HepG2 (cell line): ENCODE results near the gene CYB5B. TPM values are rescaled to one million over a fixed set of nuclear protein-coding genes. Genes with fewer than 3 reads are reported as not detected.

ENCODE experiments used
- AHDC1 ChIP-seq: sonication (generic); formaldehyde crosslinking; IDR thresholded peaks from 2 replicates; pipeline ENCODE4 v1.5.1; 2020; ENCODE audit warnings: mild to moderate bottlenecking, missing genetic modification reagents, borderline replicate concordance
- HNF4G ChIP-seq, 2 experiments: sonication (generic) in 1 of 2; formaldehyde crosslinking in 1 of 2; IDR thresholded peaks; 2 replicates each; pipeline versions ENCODE4 v1.4.0 to v1.6.1; 2011 to 2020; ENCODE audit warnings: borderline replicate concordance in 2 of 2, low read depth in 2 of 2, mild to moderate bottlenecking in 2 of 2, low read length in 1 of 2, missing genetic modification reagents in 1 of 2, moderate library complexity in 1 of 2
- HOXA5 ChIP-seq: sonication (generic); formaldehyde crosslinking; IDR thresholded peaks from 2 replicates; pipeline ENCODE4 v1.4.0; 2020; ENCODE audit warnings: missing genetic modification reagents
- JUND ChIP-seq: sonication (generic); formaldehyde crosslinking; IDR thresholded peaks from 2 replicates; pipeline ENCODE4 v1.8.0; 2022; ENCODE audit warnings: mild to moderate bottlenecking, missing genetic modification reagents
- KDM5B ChIP-seq: sonication (generic); formaldehyde crosslinking; IDR thresholded peaks from 2 replicates; pipeline ENCODE4 v1.4.0; 2020; ENCODE audit warnings: missing genetic modification reagents, mild to moderate bottlenecking, borderline replicate concordance
- MAFK ChIP-seq, 2 experiments: IDR thresholded peaks in 1 of 2; conservative IDR thresholded peaks in 1 of 2; 2 replicates each; pipeline ENCODE4 v1.6.1; 2011; ENCODE audit warnings: improper control_type of control experiment in 2 of 2, low read length in 2 of 2
- MBNL3 ChIP-seq: fragments of 250-450 bp; sonication (Bioruptor Pico); conservative IDR thresholded peaks from 2 replicates; pipeline ENCODE4 v1.8.0; 2022; ENCODE audit warnings: mild to moderate bottlenecking, inconsistent platforms
- NFIC ChIP-seq: IDR thresholded peaks from 2 replicates; pipeline ENCODE4 v1.6.1; 2012; ENCODE audit warnings: mild to moderate bottlenecking, low read length, inconsistent platforms
- NPAS2 ChIP-seq: sonication (generic); formaldehyde crosslinking; IDR thresholded peaks from 2 replicates; pipeline ENCODE4 v1.8.0; 2022; ENCODE audit warnings: mild to moderate bottlenecking, missing genetic modification reagents, borderline replicate concordance
- PHF8 ChIP-seq: sonication (generic); formaldehyde crosslinking; IDR thresholded peaks from 2 replicates; pipeline ENCODE4 v1.5.0; 2020; ENCODE audit warnings: missing genetic modification reagents
- RFX5 ChIP-seq: IDR thresholded peaks from 2 replicates; pipeline ENCODE4 v1.6.1; 2011; ENCODE audit warnings: low read depth, low read length, improper control_type of control experiment
- ZBTB4 ChIP-seq: sonication (generic); formaldehyde crosslinking; IDR thresholded peaks from 2 replicates; pipeline ENCODE4 v1.4.0; 2020; ENCODE audit warnings: missing genetic modification reagents, mild to moderate bottlenecking, borderline replicate concordance
- ZNF18 ChIP-seq: sonication (generic); formaldehyde crosslinking; IDR thresholded peaks from 2 replicates; pipeline ENCODE4 v1.8.0; 2022; ENCODE audit warnings: mild to moderate bottlenecking, missing genetic modification reagents; ENCODE audit not compliant: insufficient replicate concordance
- ZNF513 ChIP-seq: sonication (generic); formaldehyde crosslinking; conservative IDR thresholded peaks from 2 replicates; pipeline ENCODE4 v1.5.0; 2020; ENCODE audit warnings: missing genetic modification reagents
- ZNF547 ChIP-seq: sonication (generic); formaldehyde crosslinking; IDR thresholded peaks from 2 replicates; pipeline ENCODE4 v1.5.1; 2020; ENCODE audit warnings: mild to moderate bottlenecking, missing genetic modification reagents
- ZNF740 ChIP-seq: sonication (generic); formaldehyde crosslinking; IDR thresholded peaks from 2 replicates; pipeline ENCODE4 v1.4.0; 2020; ENCODE audit warnings: missing genetic modification reagents
- polyA plus RNA-seq, 8 experiments: library from polyadenylated mRNA; depleted of rRNA in 3 of 8; stranded (reverse) in 7 of 8; unstranded in 1 of 8; fragments of >200 nt; fragmentation: Illumina TruSeq in 4 of 8; extraction: Trizol in 4 of 8; gene quantifications; 2 replicates each; pipeline versions ENCODE4 v1.2.1 to v1.2.3, GENCODE V29; 2011 to 2016; ENCODE audit warnings: low read depth in 4 of 8, missing spikeins in 1 of 8, mixed read lengths in 1 of 8; ENCODE audit not compliant: insufficient read depth in 1 of 8
- total RNA-seq, 5 experiments: library from RNA; depleted of rRNA; stranded (reverse); fragments of >200 nt; fragmentation: Illumina TruSeq; extraction: Trizol; gene quantifications; 2 replicates each; pipeline ENCODE4 v1.2.3, GENCODE V29; 2016; ENCODE audit warnings: low read depth in 1 of 5

CYB5B gene
- total and polyA plus RNA-seq, 2 of the 13 experiments (the other 11 are each of a cell fraction or from before 2014, with no cell fraction given), result 234 to 432 TPM

- no peak for TF ChIP-seq ZNF740 (CRISPR knock-in tag)
- peak; percentile 54; the same call in 1 of the 2 replicates for TF ChIP-seq HOXA5
- no peak for TF ChIP-seq KDM5B (CRISPR knock-in tag)
- no peak for TF ChIP-seq MBNL3 (CRISPR knock-in tag)
- TF ChIP-seq ZNF547 (CRISPR knock-in tag), result no peak
- TF ChIP-seq MAFK (conservative IDR thresholded peaks at IDR 0.05 in 1 of 2, IDR thresholded peaks at IDR 0.05 in 1 of 2; ENCODE audit: low read length in 2 of 2), result no peak
- TF ChIP-seq ZNF513 (CRISPR knock-in tag), result no peak
- no peak for TF ChIP-seq ZNF18 (CRISPR knock-in tag)
- TF ChIP-seq RFX5, result no peak
- peak; percentile 89 for TF ChIP-seq AHDC1 (CRISPR knock-in tag)
- peak; percentile 74 for TF ChIP-seq NFIC
- no peak for TF ChIP-seq PHF8 (CRISPR knock-in tag)
- TF ChIP-seq NPAS2, result no peak
- TF ChIP-seq ZBTB4 (CRISPR knock-in tag), result no peak
- peak; percentile 92 for TF ChIP-seq HNF4G (IDR thresholded peaks at IDR 0.05; ENCODE audit: borderline replicate concordance, low read depth, low read length)
- TF ChIP-seq HNF4G (CRISPR knock-in tag; IDR thresholded peaks at IDR 0.05; ENCODE audit: borderline replicate concordance, low read depth), result peak; percentile 95
- TF ChIP-seq JUND (CRISPR knock-in tag), result no peak
These were observed 20.1 kb upstream of the CYB5B start (continued) for GRCh38 chr16:69404275-69404805.
